ENCODE data around the gene TMEM267. TPM values are rescaled to one million over a fixed set of nuclear protein-coding genes. Genes with fewer than 3 reads are reported as not detected.
"Not testable (repeated sequence)": the region's sequence is repeated elsewhere in the genome, so short reads cannot be mapped to it uniquely, and the experiment has no call there.

Gene TMEM267
- total RNA-seq, 2 donors from 2014 or later: 7.3 to 11.8 TPM

DNA sequence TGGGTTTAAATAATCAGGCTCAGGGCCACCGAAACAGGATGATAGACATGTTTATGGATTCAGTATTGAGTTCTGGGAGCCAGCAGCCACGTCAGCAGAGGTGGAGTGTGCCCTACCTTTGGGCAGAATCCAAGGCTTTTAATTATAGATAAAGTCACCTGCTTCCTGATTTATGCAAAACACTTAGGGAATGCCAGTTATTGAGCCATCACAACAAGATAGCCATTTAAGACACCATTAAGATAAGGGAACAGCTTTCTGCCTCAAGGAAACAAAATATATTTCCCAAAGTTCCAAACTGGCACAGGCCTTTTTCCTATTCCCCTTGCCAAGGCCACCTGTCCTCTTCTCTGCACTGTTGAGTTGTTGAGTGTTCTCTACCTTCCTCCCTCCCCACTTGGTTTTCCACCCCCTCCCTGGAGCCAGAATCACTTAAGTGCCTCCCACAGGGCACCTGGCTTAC, 73.8 kb downstream of the TMEM267 start:
- peak overlapping the region; percentile 94 for H3K27ac ChIP-seq

DNA sequence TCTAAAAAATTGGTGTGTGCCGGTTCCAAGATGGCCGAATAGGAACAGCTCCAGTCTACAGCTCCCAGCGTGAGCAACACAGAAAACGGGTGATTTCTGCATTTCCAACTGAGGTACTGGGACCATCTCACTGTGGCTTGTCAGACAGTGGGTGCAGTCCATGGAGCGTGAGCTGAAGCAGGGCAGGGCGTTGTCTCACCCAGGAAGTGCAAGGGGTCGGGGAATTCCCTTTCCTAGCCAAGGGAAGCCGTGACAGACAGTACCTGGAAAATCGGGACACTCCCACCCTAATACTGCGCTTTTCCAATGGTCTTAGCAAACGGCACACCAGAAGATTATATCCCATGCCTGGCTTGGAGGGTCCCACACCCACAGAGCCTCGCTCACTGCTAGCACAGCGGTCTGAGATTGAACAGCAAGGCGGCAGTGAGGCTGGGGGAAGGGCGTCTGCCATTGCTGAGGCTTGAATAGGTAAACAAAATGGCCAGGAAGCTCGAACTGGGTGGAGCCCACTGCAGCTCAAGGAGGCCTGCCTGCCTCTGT, 81.1 kb downstream of the TMEM267 start:
- H3K4me3 ChIP-seq; intact Hi-C loops (cut with DNase I); H3K27me3 ChIP-seq; H3K27ac ChIP-seq; H3K4me1 ChIP-seq; H3K36me3 ChIP-seq; H3K9me3 ChIP-seq; H3K9ac ChIP-seq (ENCODE audit: low read depth in 2 of 2, low read length in 2 of 2): not testable (repeated sequence)
- peak; percentile 54 for DNase-seq

More for the DNA sequence above, 73.8 kb downstream of the TMEM267 start:
- Histone ChIP-seq H3K27me3 (no peaks in the 10 kb centered on the region), H3K9ac (ENCODE audit: low read depth in 2 of 2, low read length in 2 of 2) (peak overlapping the region in 1 of 2 donors; percentile 73), H3K4me3 (peak overlapping the region; percentile 30), H3K4me1 (no peaks in the 10 kb centered on the region), H3K9me3 (no peaks in the 10 kb centered on the region), H3K36me3 (no peaks in the 10 kb centered on the region)
- intact Hi-C loops (cut with DNase I): no loop called here
- DNase-seq: peak; percentile 86
- TF ChIP-seq, protein P1, sequence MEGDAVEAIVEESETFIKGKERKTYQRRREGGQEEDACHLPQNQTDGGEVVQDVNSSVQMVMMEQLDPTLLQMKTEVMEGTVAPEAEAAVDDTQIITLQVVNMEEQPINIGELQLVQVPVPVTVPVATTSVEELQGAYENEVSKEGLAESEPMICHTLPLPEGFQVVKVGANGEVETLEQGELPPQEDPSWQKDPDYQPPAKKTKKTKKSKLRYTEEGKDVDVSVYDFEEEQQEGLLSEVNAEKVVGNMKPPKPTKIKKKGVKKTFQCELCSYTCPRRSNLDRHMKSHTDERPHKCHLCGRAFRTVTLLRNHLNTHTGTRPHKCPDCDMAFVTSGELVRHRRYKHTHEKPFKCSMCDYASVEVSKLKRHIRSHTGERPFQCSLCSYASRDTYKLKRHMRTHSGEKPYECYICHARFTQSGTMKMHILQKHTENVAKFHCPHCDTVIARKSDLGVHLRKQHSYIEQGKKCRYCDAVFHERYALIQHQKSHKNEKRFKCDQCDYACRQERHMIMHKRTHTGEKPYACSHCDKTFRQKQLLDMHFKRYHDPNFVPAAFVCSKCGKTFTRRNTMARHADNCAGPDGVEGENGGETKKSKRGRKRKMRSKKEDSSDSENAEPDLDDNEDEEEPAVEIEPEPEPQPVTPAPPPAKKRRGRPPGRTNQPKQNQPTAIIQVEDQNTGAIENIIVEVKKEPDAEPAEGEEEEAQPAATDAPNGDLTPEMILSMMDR (IDR thresholded peaks at IDR 0.05): no peak

DNA sequence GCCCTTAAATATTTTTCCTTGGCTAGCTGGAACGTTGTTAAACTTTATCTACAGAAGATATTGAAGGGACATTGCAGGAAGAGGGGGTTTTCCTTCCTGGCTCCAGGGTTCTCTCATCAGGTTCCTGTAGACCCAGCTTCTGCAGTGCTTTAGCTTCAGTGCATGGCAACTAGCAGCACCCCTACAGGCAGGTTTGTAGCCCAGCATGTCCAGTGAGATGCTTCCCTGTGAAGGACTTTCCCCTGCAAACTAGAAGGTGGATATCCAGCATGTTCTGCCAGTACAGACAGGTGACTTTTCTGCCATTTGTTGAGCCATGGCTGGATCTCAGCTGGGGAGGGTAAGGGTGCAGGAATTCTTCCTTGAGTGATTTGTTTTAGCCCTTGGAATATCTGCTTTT, 81.8 kb downstream of the TMEM267 start:
- no peak overlapping the region for H3K27ac ChIP-seq
- TF ChIP-seq, protein P1 (IDR thresholded peaks at IDR 0.05): no peak
- no peak overlapping the region for H3K4me3 ChIP-seq
- H3K36me3 ChIP-seq: no peaks in the 10 kb centered on the region
- intact Hi-C loops (cut with DNase I): no loop called here
- no peak overlapping the region for H3K9ac ChIP-seq (ENCODE audit: low read depth in 2 of 2, low read length in 2 of 2)
- DNase-seq: no peak
- H3K9me3 ChIP-seq: no peaks in the 10 kb centered on the region
- no peaks in the 10 kb centered on the region for H3K4me1 ChIP-seq
- H3K27me3 ChIP-seq: no peaks in the 10 kb centered on the region

DNA sequence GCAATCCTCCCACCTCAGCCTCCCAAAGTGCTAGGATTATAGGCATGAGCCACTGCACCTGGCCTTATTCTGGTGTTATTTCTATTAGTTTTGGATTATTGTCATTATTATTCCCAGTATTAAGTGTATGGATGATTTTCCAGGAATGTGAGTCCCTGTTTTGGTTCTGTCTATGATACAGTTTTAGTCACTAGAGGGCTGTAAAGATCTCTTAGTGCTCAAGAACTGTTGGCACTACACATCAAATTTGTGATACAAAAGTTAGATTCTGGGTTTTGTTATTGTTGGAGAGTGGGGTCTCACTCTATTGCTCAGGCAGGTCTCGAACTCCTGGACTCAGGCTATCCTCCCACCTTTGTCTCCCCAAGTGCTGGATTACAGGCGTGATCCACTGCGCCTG, 83.6 kb downstream of the TMEM267 start:
- H3K9ac ChIP-seq (ENCODE audit: low read depth in 2 of 2, low read length in 2 of 2): no peak overlapping the region
- H3K27ac ChIP-seq: no peak overlapping the region
- H3K9me3 ChIP-seq: no peaks in the 10 kb centered on the region
- no peaks in the 10 kb centered on the region for H3K27me3 ChIP-seq
- intact Hi-C loops (cut with DNase I): no loop called here
- no peaks in the 10 kb centered on the region for H3K4me1 ChIP-seq
- H3K4me3 ChIP-seq: no peak overlapping the region
- no peaks in the 10 kb centered on the region for H3K36me3 ChIP-seq
- TF ChIP-seq, protein P1 (IDR thresholded peaks at IDR 0.05): no peak
- no peak for DNase-seq

DNA sequence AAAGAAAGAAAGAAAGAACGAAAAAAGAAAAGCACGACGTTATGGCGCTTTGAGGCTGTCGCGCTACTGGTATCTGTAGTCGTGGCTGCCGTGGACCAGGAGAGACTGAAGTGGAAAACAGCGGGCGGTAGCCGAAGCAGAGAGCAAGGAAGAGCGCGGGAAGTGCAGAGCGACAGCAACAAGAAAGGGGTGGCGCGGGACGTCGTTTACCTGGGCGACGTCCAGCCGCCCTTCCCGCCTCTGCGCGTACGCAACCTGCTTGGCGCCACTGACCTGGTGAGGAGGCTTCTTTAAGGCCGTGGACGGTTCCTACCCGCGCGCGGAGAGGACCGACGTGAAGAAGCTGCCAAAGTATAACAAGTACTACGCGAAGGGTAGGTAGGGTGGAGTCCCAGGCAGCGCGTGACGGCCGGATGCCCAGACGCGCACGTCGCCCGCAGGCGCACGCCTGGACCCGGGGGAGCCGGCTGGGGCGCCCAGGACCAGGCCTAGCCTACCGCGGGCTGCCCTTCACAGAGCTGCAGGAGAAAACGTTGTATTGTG, 86.8 kb downstream of the TMEM267 start:
- intact Hi-C loops (cut with DNase I): loop anchor here (5.0 kb wide), 1 partner anchor 70 kb away; no protein-coding TSS in a partner anchor
- Histone ChIP-seq H3K27me3 (no peaks in the 10 kb centered on the region), H3K9me3 (no peaks in the 10 kb centered on the region), H3K9ac (ENCODE audit: low read depth in 2 of 2, low read length in 2 of 2) (peak overlapping the region; percentile 19 to 23), H3K27ac (peak overlapping the region; percentile 43), H3K4me3 (peak overlapping the region; percentile 39), H3K36me3 (no peaks in the 10 kb centered on the region), H3K4me1 (no peaks in the 10 kb centered on the region)
- peak; percentile 64 for DNase-seq
- TF ChIP-seq, protein P1 (IDR thresholded peaks at IDR 0.05): no peak

Other genes with a start within 250 kb of the TMEM267 start
- gene HMGCS1, start 170.5 kb downstream of the TMEM267 start, total RNA-seq: 100 to 1,000 TPM in 1 of 2 donors, 10 to 100 TPM in 1; 95.1 to 498 TPM
- gene CCL28, start 71.5 kb downstream of the TMEM267 start, total RNA-seq: 100 to 1,000 TPM in 1 of 2 donors, 10 to 100 TPM in 1; 56.8 to 116 TPM
- 1 to 10 TPM; 1.9 to 5.0 TPM for gene C5orf34, start 31.3 kb upstream of the TMEM267 start, total RNA-seq
- gene PAIP1, start 73.2 kb upstream of the TMEM267 start, total RNA-seq: 10 to 100 TPM; 53.1 to 65.6 TPM
- 100 to 1,000 TPM in 1 of 2 donors, 10 to 100 TPM in 1; 81.3 to 148 TPM for gene NNT, start 119.3 kb upstream of the TMEM267 start, total RNA-seq

Data from colonic mucosa (tissue), 4 donors.